ENCODE results near the gene HLA-G.

HLA-G gene

DNA sequence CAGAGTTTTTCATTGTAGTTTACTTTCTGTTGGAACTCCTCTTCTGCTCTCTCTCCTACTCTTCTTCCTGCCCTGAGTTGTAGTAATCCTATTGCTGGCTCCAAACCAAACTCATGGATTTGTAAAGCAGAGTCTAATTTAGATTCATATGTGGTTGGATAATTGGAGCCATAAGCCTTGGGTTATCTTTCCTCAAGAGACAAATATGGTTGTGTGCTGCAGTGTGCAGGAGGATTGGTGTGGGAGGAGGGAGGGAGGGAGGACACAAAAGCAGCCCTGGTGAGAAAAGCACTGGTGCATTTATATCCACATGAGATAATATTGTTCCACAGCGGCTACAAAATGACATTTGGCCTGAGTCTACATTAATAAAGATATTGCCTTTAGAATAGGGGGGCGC, 4.2 kb downstream of the HLA-G start:
- Mint-ChIP-seq H3K9me3 (no peaks in the 10 kb centered on the region), H3K4me3 (no peak overlapping the region), H3K4me1 (peaks cover 8% of the 10 kb centered on the region), H3K27ac (no peak overlapping the region), H3K36me3 (ENCODE audit: low read depth) (no peaks in the 10 kb centered on the region), H3K27me3 (peaks cover 68% of the 10 kb centered on the region)
- ATAC-seq (no peak), DNase-seq (no peak)

DNA sequence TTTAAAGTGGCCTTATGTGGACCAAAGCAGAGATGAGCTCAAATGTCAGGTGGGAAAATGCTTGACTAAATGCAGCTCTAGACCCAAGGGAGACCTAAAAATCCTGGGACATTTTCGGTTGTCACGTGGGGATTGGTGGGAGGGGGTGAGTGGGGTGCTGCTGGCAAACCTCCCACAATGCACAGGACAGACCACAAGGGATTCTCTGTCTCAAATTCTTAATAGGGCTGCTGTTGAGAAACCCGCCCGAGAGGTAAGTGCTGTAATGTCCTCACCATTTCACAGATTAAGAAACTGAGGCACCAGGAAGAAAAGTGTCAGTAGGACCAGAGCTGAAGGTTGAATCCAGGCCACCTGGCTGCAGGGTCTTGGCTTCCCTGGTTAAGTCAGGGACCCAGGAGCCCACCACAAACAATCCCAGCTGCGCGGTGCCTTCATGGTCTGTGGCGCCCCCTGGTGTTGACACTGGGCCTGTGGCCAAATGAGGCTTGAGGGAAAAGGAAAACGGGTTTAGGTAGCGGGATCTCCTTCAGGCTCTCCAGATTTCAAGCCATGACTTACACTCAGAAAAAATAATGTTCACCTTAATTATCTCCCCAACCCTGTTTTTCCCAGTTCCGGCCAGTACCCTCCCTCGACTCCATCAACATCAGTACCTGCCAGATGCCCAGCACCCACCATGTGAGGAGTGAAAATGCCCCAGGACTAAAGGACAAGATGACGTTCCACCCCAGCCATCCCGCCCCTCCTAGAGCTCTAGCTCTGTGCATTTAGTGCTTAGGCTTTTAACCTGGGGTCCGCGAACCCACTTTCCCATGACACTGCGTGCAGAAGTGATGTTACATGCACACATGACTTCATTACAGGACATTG, 7.2 kb downstream of the HLA-G start:
- DNase-seq (peak; percentile 60), ATAC-seq (peak; percentile 36)
- H3K4me1 Mint-ChIP-seq: peaks cover 4% of the 10 kb centered on the region
- no peak overlapping the region for H3K4me3 Mint-ChIP-seq
- peaks cover 57% of the 10 kb centered on the region for H3K27me3 Mint-ChIP-seq
- no peaks in the 10 kb centered on the region for H3K9me3 Mint-ChIP-seq
- no peak overlapping the region for H3K27ac Mint-ChIP-seq
- no peaks in the 10 kb centered on the region for H3K36me3 Mint-ChIP-seq (ENCODE audit: low read depth)

DNA sequence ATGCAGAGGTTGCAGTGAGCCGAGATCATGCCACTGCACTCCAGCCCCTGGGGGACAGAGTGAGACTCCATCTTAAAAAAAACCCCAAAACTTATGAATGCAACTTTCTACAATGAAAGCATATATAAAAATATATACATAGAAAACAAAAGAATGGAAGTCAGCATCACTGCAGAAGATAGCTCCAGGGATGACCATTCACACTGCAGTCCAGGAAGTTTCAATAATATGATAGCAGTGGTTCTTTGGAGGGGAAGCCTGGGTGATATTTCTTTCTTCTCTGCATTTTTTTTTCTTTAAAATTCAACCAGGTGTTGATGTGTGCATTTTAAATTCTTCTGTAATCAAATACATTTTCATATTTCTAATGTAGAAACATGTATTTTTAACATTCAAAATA, 12.3 kb downstream of the HLA-G start:
- no peak for DNase-seq
- no peaks in the 10 kb centered on the region for H3K36me3 Mint-ChIP-seq (ENCODE audit: low read depth)
- H3K9me3 Mint-ChIP-seq: peaks cover 6% of the 10 kb centered on the region
- H3K27me3 Mint-ChIP-seq: peaks cover 22% of the 10 kb centered on the region
- H3K4me1 Mint-ChIP-seq: peaks cover 4% of the 10 kb centered on the region
- H3K27ac Mint-ChIP-seq: no peak overlapping the region
- no peak for ATAC-seq
- H3K4me3 Mint-ChIP-seq: no peak overlapping the region

DNA sequence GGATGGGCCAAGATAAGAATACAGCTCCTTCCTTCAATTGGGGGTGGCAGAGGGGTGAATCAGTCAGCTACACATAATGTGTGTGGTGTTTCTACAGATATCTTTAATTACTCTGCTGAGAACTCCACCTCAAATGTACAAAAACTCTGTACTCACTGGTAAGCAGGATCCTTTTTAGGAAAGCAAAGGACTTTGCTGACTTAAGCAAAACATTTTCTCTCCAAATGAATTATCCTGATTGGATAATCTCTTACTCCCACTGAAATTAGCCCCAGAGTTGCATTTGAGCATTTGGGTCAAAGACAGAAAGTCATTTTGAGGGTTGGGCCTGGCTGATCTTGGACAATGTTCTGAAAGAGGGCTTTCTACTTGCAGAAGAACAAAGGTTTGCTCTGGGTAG, 13.4 kb downstream of the HLA-G start:
- Mint-ChIP-seq H3K9me3 (peaks cover 6% of the 10 kb centered on the region), H3K27ac (no peak overlapping the region), H3K4me1 (peaks cover 14% of the 10 kb centered on the region), H3K27me3 (peaks cover 17% of the 10 kb centered on the region), H3K36me3 (ENCODE audit: low read depth) (no peaks in the 10 kb centered on the region), H3K4me3 (no peak overlapping the region)
- DNase-seq: no peak
- no peak for ATAC-seq

GRCh38 chr6:29845405-29846006, 17.9 kb downstream of the HLA-G start:
- Mint-ChIP-seq H3K27ac (no peak overlapping the region), H3K36me3 (ENCODE audit: low read depth) (no peaks in the 10 kb centered on the region), H3K9me3 (peaks cover 6% of the 10 kb centered on the region), H3K4me3 (no peak overlapping the region), H3K4me1 (peaks cover 16% of the 10 kb centered on the region), H3K27me3 (peaks cover 26% of the 10 kb centered on the region)
- peak; percentile 74 for ATAC-seq
- no peak for DNase-seq

DNA sequence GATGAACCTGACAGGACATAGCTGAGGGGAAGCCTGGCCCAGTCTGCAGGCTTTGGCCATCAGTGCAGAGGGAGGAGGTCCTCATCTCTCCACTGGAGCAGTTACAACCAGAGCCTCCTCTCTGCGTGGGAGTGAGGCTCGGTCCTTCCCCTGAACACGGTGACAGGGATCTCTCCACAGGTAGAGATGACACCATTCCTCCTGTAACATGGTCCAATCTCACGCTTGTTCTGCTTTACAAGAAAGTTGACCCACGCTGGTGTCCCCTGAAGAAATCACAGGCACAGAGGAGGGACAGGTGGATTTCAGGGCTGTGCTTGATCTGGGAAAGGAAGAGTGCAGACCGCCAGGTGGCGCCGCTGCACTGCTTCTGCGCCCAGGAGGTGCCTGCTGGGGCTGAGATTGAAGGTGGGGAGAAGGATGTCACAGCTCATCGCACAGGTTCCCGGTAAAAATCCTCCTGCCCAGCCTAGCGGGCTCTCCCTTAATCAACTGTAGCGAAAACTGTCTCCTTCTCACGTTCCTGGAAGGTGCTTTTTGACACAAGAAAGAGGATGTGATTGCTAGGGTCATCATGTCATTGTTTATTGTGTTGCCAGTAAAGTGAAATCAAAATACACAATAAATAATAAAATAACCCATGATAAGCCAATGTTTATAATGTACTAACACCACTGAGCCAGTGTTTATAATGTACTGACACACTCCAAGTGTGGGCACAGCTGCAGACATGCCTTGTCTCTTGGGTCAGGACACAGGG, 20.4 kb downstream of the HLA-G start:
- peak; percentile 87 for ATAC-seq
- DNase-seq: peak; percentile 86
- Mint-ChIP-seq H3K9me3 (no peaks in the 10 kb centered on the region), H3K4me1 (peaks cover 16% of the 10 kb centered on the region), H3K4me3 (no peak overlapping the region), H3K27me3 (peaks cover 42% of the 10 kb centered on the region), H3K36me3 (ENCODE audit: low read depth) (no peaks in the 10 kb centered on the region), H3K27ac (no peak overlapping the region)

- peak; percentile 44 for ATAC-seq
- peaks cover 51% of the 10 kb centered on the region for H3K27me3 Mint-ChIP-seq
- peak overlapping the region; percentile 74 for H3K4me3 Mint-ChIP-seq
- peaks cover 15% of the 10 kb centered on the region for H3K4me1 Mint-ChIP-seq
- no peak overlapping the region for H3K27ac Mint-ChIP-seq
- peak; percentile 49 for DNase-seq
- H3K9me3 Mint-ChIP-seq: no peaks in the 10 kb centered on the region
- no peaks in the 10 kb centered on the region for H3K36me3 Mint-ChIP-seq (ENCODE audit: low read depth)
These were observed 22.5 kb downstream of the HLA-G start for GRCh38 chr6:29850011-29850553.

DNA sequence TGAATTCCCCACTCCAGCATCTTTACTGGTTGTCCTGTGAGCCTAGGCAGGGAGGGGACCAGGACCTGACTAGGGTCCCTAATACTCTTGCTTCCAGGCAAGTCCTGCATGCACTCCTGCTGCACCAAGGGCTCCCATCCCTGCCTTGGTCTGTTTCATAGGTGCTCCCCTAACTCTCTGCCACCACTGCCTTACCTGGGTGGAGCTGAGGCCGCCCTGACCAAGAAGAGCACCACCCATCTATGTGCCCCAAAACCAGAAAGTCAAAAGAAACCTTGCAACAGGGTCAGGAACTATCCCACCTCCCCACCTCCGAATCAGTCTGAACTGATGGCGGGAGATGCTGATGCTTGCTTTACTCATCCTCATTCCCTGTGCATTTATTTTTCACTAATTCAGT, 23.6 kb downstream of the HLA-G start:
- H3K4me3 Mint-ChIP-seq: no peak overlapping the region
- H3K4me1 Mint-ChIP-seq: peaks cover 7% of the 10 kb centered on the region
- peaks cover 49% of the 10 kb centered on the region for H3K27me3 Mint-ChIP-seq
- ATAC-seq (no peak), DNase-seq (no peak)
- H3K27ac Mint-ChIP-seq: no peak overlapping the region
- no peaks in the 10 kb centered on the region for H3K9me3 Mint-ChIP-seq
- no peaks in the 10 kb centered on the region for H3K36me3 Mint-ChIP-seq (ENCODE audit: low read depth)

DNA sequence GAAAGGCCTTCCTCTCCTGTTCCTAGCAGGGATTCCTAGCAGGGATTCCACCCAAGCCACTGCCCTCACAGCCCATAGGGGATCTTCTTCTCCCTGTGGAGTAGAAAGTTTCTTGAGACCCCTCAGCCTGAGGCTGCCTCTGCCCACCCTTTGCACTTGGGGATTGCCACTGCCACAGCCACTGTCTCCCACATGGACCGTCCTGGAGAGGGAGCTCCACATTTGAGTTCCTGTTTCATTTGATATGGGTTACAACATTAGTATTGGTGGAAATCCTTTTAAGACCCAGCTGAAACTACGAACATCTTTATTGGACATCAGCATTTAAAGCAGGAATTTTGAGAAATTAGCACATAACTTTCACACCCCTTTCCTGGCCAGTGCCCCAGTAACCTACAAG, 25.6 kb downstream of the HLA-G start:
- no peak overlapping the region for H3K4me3 Mint-ChIP-seq
- no peaks in the 10 kb centered on the region for H3K9me3 Mint-ChIP-seq
- H3K27me3 Mint-ChIP-seq: peaks cover 49% of the 10 kb centered on the region
- no peaks in the 10 kb centered on the region for H3K36me3 Mint-ChIP-seq (ENCODE audit: low read depth)
- ATAC-seq: no peak
- no peak for DNase-seq
- peaks cover 7% of the 10 kb centered on the region for H3K4me1 Mint-ChIP-seq
- no peak overlapping the region for H3K27ac Mint-ChIP-seq

DNA sequence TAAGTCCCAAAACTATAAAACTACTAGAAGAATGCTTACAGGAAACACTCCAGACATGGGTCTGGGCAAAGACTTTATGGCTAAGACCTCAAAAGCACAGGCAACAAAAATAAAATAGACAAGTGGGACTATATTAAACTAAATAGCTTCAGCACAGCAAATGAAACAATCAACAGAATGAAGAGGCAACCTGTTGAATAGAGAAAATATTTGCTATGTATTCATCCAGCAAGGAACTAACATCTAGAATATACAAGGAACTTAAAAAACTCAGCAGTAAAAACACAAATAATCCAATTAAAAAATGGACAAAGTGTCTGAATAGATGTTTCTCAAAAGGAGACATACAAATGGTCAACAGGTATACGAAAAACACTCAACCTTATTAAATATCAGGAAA, 30.4 kb downstream of the HLA-G start:
- Mint-ChIP-seq H3K4me3 (no peak overlapping the region), H3K9me3 (no peaks in the 10 kb centered on the region), H3K36me3 (ENCODE audit: low read depth) (no peaks in the 10 kb centered on the region), H3K27me3 (peaks cover 27% of the 10 kb centered on the region), H3K4me1 (no peaks in the 10 kb centered on the region), H3K27ac (no peak overlapping the region)
- ATAC-seq (no peak), DNase-seq (no peak)

DNA sequence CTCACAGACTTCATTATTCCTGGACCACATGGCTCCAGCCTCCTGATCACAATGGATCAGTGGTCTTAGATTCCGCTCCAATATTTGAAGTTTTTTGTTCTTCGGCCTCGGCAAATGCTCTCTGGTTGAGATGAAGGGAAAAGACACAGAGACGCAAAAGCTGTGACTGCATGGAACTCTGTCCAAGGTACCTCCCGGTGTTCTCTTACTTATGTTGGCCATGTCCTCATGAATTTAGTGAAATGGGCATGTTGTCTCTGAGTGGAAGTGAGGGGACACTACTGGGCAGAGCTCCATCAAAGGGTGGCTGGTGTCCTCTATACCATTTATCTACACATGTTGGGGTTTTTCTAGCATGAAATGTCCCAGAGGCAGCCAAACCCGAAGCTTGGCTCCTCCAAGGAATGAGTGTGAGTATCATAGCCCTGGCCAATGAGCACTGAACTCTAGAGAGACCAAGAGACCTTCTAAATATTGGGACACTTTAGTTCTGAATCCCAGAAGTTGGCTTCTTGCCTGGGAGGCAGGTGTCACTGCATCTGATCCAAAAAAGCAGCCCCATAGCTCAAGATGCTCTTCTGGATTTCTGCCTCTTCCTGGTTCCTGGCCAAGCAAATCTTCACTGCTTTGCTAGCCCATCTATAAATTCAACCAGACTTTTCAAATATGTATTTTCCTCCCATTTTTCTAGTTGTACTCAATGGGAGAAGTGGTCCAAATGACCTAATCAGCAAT, 34.1 kb downstream of the HLA-G start:
- Mint-ChIP-seq H3K9me3 (no peaks in the 10 kb centered on the region), H3K27me3 (peaks cover 32% of the 10 kb centered on the region), H3K4me3 (no peak overlapping the region), H3K36me3 (ENCODE audit: low read depth) (no peaks in the 10 kb centered on the region), H3K4me1 (peaks cover 5% of the 10 kb centered on the region), H3K27ac (no peak overlapping the region)
- DNase-seq (no peak), ATAC-seq (no peak)

DNA sequence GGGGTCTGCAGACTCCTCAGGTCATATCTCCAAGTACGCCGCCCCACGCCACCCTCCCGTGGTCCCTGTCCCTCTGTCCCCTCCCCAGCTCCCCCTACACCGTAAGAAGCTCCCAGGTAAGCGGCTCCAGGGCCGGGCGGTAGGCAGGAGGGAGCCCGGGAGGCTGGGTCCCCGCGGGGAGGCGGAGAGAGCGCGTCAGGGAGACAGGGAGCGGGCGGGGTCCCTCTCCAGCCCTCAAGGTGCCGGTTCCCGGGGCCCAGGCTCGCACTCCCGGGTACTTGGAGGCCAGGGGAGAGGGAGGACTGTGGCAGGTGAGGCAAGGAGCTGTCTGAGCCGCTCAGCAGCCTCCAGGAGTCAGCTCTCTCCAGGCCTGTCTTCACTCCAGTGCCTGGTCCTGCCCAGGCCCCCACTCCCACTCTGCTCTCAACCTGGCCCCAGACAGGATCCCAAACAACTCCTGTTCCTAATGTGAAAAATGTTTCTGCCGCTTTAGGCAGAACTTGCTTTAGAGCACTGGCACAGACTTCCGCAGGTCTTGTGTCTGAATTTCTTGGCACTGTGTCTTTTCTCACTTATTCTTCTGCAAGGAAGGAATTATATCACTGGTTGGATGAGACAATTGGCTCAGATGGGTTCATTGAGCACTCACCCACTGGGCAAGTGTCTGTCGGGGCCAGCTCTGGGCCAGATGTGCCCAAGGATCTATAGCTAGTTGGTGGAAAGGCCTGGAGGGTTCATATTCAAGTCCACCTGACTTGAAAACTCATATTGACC, 36.6 kb downstream of the HLA-G start:
- H3K27ac Mint-ChIP-seq: no peak overlapping the region
- ATAC-seq: no peak
- DNase-seq: no peak
- H3K36me3 Mint-ChIP-seq (ENCODE audit: low read depth): no peaks in the 10 kb centered on the region
- no peaks in the 10 kb centered on the region for H3K9me3 Mint-ChIP-seq
- no peak overlapping the region for H3K4me3 Mint-ChIP-seq
- H3K4me1 Mint-ChIP-seq: peaks cover 5% of the 10 kb centered on the region
- H3K27me3 Mint-ChIP-seq: peaks cover 39% of the 10 kb centered on the region

DNA sequence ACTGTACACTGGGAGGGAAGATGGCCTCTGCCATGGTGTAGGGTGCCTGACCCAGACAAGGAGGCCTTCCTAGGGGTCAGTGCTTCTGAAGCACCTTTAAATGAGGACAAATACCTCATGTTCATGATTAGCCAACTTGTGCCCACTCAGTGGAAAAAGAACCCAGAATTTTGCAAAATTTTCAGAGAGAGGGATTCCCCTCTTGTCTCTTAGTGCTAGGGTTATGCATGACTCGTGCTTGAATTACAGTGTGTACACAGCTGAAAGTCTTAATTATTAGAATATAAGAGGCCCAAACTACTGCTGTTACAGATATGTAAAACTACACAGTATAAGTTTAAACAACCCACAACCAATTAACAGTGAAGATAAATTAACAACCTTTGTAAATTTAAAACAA, 38.0 kb downstream of the HLA-G start:
- no peak for DNase-seq
- Mint-ChIP-seq H3K36me3 (ENCODE audit: low read depth) (no peaks in the 10 kb centered on the region), H3K27me3 (peaks cover 39% of the 10 kb centered on the region), H3K4me1 (peaks cover 5% of the 10 kb centered on the region), H3K9me3 (no peaks in the 10 kb centered on the region), H3K4me3 (no peak overlapping the region), H3K27ac (no peak overlapping the region)
- peak; percentile 66 for ATAC-seq

All from activated naive CD8-positive, alpha-beta T cell treated with anti-CD3 and anti-CD28 coated beads, Interleukin-2, amount 50 U/mL, for 24 hours (primary cell).